Ovary (tissue), 3 donors: ENCODE data around the gene GRPR.
"Not testable (repeated sequence)": the region's sequence is repeated elsewhere in the genome, so short reads cannot be mapped to it uniquely, and the experiment has no call there.

Experiments used
- CTCF ChIP-seq, 3 donors: fragments of 450-650 bp in 2 of 3; fragments of 200-600 bp in 1 of 3; IDR thresholded peaks; one replicate each; pipeline versions ENCODE4 v1.5.1 to v1.8.0; 2016 to 2022; ENCODE audit warnings: antibody characterized with exemption in 3 of 3, mild to moderate bottlenecking in 1 of 3
- POLR2A ChIP-seq: fragments of 450-650 bp; IDR thresholded peaks from one replicate; pipeline ENCODE4 v1.6.1; 2017; ENCODE audit warnings: antibody characterized with exemption, mild to moderate bottlenecking, moderate library complexity
- donor health status: DM: no; HTN: no; CAD: no.

GRCh38 chrX:16183843-16184242, 60.5 kb downstream of the GRPR start:
- TF ChIP-seq CTCF (IDR thresholded peaks at IDR 0.05); POLR2A: not testable (repeated sequence)
